HG02885 (cell line): ENCODE results near the gene DICER1.

ENCODE experiments used
- ATAC-seq: cut with Tn5 transposase; IDR thresholded peaks from one replicate; pipeline ENCODE4 v1.9.1; 2021; ENCODE audit warnings: mild to moderate bottlenecking; ENCODE audit not compliant: unreplicated experiment, poor library complexity

The DICER1 gene

DNA sequence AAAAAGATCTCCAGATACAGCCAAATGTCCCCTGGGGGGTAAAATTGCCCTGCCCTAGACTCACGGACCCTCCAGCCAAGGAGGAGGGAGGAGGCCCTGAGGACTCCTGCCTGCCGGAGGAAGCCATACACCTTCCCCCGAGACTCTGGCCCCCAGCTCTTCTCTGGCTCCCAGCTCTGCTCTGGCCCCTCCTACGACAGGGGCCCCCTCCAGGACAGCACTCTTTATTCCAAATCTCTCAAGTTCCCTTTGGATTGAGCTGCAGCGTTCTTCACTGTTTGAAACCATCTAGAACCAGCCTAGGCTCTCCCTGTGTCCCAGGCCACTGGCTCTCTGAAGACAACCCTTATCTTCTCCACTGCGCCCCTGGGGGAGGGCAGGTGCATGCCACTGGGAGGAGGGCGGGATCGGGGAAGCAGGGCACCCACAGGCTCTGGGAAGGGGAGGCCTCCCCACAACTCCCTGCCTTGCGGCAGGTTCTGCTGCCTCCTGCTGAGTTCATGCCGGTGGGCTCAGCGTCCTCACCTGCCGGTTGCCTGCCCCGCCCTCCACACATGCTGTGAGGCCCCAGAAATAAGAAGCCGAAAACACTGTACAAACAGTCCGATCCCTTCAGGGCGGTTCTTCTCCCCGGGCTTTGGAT is 112.7 kb downstream of the DICER1 start:
- ATAC-seq = no peak

DNA sequence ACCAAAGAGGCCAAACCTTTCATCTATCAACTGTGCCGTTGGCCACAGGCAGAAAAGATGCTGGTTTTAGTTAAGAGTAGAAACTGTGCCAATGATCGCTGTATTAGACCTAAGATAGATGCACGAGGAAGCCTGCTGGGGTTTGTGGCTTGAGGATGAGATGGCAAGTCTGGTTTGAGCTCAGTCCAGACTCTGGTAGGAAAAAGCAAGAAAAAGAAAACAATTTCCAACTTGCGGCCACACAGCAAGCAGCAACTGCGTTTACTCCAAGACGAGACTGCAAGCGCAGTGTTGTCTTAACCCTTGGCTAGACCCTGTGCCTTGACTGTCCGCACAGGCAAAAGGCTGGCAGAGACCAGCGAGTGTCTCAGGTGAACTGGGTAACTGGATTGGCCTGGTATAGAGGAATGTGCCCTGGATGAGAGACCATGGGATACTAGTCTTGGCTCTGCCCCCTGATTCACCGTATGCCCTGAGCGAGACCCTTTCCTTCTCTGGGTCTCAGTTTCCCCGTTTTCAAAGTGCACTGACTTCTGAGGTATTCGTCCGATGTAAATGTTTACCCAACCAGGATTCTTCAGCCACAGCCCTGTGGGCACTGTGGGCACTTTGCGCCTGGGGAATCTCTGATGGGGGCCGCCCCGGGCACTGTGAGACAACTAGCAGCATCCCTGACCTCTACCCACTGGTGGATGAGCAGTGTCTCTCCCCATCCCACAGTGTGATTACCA is 113.4 kb downstream of the DICER1 start:
- ATAC-seq = no peak

DNA sequence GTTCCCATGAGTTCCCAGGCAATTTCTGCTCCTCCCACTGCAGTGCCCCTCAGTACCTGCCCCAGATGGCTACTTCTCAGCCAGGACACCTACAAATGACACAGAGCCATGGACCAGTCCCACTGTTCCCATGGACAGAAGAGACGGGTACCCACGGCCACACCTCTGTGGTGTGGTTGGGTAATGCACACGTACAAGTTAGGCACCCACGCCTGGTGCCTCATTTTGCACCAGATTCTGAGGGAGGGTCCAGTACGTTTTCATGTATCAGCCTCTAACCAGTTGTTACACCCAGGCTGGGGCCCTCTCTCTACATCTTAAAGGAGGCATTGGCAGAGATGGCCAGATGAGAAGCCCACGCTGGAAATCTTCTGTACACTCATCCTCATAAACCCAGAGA is 114.0 kb downstream of the DICER1 start:
- ATAC-seq = no peak

DNA sequence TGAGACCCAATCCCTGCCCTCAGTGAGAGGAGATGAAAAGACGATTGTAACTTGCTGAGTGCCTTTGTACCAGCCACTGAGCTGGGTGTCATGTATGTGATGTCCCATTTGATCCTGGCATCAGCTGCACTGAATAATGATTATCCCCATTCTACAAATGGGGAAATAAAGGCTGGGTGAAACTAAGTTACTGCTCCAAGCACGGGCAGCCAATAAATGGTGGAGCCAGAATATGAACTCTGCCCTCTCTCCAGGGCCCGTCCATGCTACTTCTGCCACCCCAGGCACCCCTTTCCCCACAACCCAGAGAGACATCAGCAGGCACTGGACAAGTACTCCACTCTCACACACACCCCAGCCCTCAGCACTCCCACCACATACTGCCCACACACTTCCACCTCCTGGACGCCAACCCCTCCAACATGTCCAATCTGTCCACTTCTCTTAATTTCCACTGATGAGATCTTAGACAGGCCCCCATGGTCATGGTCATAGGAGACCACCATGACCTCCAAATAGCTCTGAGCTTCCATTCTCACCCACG is 115.8 kb downstream of the DICER1 start:
- no peak for ATAC-seq

DNA sequence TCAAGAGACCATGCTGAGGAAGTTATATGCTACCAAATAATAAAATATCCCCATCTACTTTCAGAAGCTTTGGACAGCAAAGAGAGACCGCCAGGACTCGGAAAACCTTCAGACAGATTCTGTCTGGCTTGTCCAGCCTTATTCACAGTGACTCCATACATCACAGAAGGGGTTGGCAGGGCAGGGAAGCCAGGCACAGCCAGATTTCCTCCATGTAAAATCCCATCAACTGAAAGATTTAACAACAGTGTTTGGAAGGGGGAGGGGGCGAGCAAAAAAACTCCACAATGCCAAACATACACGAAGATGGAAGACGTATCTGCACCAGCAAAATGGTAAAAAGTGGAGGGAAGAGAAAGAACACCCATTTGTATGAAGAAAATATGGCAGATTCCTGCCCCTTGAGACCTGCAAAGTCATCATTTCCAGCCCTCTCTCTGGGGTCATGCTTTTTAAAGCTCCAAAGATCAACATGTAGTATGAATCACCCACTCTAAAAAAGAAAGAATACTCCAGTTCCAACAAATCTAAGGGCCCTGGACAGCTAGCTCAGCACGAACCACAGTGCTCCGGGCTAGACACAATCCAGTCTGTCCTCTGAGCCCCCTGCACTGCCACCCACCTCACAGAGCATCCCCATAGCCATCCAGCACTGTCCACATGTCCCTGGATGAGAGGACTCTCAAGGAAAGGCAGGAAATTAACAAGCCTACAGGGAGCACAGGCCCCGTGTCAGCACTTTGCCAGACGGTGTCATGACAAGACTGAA is 116.4 kb downstream of the DICER1 start:
- ATAC-seq = no peak

DNA sequence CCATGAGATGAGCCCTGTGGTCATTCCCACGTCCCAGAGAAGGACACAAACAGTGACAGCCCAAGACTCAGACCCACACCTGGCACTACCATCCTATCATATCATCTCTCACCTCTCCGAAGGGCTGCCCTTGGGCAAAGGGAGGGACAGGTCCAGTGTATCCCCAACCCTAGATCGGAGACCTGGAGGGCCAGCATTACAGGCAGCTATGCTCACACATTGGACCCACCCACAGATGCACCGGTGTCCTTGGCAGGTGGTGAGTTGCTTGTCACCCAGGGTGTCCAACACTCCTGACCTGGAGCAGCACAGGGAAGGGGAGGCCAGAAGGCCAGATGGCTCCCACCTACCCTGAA is 117.4 kb downstream of the DICER1 start:
- no peak for ATAC-seq

DNA sequence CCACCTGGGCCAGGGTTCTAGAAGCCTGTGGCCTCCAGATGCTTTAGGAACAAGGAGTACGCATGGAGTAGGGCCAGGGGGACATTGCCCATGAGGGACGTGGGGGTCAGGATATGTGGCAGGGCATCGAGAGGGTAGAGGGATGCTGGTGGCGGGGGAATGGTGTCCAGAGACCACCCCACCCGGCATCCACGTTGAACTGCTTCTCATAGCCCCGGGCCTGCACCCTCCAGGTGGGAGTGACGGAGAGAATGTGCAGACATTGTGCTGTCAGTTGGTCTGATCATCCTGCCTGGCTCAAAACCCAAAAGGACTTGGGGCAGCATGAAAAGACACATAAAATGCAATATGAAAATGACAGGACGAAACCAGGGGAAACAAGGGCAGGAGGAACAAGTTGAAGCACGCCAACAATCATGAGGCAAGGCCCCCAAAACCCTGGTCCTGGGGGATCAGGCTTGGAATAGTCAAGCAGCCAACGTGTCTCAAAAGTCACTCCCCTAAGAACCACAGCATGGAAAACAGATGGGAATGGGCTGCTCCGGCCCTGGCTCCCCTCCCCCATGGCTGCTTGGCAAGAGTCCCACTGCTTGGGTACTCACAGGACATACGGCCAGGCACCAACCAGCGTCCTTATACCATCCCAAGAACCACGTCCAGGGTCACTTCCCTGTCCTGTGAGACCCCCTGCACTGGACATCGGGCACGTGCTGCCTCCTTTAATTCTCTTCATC is 117.9 kb downstream of the DICER1 start:
- no peak for ATAC-seq

DNA sequence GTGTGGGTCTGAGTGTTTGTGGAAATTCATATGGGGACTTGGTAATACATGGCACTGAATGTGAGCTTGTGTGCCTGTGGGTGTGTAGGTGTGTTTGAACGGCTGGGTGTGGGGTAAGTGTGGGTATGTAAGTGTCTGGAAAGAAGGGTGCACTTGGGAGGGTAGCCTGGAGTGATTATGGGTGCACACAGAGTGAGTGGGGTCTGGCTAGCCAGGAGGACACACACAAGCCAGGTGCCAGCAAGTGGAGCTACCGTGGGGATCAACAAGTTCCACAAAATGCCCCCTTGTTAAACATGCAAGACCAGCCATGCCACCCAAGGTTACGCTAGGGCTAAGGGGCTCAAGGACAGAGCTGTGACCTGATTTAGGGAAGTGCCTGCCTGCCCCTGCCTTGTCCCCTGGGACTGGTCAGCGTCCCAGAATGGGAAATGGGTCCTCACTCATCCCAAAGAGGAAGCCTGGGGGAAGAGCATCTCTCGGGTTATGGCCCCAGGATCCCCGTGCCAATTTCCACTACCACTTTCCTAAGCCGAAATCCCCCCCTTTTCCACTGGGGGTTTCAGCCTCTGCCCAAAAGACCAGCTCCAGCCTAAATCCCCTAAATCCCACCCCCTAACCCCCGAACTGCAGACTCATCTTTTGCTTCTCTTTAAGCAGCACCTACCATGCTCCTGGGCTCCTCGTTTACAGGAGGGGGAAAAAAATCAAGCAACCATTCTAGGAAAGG is 118.6 kb downstream of the DICER1 start:
- no peak for ATAC-seq

DNA sequence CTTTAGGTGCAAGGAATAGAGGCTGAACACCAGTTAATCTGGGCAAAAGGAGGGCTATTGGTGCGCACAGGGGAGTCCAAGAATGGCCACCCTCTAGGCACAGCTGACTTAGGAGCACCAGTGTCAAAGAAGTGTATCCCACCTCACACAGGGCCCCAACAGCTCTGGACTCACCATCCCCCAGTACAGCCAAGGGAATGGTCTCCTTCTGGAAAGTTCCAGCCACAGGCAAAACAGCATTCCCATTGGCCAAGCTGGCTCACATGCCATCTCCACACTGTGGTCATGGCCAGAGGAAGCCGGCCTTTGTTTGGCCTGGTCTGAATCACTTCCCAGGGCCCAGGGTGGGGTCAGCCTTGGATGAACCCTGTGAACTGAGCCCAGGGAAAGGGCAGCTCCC is 120.1 kb downstream of the DICER1 start:
- no peak for ATAC-seq
